LNCAP (cell line): ENCODE measurements around the gene CARHSP1.

Source experiments
- TF ChIP-seq, protein P1 (sequence below): fragments of 450-650 bp; IDR thresholded peaks from 2 replicates; pipeline ENCODE4 v1.5.1; 2017; ENCODE audit warnings: mild to moderate bottlenecking

CARHSP1 gene

GRCh38 chr16:8872071-8872470 is 3.3 kb upstream of the CARHSP1 start:
- TF ChIP-seq, protein P1, sequence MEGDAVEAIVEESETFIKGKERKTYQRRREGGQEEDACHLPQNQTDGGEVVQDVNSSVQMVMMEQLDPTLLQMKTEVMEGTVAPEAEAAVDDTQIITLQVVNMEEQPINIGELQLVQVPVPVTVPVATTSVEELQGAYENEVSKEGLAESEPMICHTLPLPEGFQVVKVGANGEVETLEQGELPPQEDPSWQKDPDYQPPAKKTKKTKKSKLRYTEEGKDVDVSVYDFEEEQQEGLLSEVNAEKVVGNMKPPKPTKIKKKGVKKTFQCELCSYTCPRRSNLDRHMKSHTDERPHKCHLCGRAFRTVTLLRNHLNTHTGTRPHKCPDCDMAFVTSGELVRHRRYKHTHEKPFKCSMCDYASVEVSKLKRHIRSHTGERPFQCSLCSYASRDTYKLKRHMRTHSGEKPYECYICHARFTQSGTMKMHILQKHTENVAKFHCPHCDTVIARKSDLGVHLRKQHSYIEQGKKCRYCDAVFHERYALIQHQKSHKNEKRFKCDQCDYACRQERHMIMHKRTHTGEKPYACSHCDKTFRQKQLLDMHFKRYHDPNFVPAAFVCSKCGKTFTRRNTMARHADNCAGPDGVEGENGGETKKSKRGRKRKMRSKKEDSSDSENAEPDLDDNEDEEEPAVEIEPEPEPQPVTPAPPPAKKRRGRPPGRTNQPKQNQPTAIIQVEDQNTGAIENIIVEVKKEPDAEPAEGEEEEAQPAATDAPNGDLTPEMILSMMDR, result no peak

DNA sequence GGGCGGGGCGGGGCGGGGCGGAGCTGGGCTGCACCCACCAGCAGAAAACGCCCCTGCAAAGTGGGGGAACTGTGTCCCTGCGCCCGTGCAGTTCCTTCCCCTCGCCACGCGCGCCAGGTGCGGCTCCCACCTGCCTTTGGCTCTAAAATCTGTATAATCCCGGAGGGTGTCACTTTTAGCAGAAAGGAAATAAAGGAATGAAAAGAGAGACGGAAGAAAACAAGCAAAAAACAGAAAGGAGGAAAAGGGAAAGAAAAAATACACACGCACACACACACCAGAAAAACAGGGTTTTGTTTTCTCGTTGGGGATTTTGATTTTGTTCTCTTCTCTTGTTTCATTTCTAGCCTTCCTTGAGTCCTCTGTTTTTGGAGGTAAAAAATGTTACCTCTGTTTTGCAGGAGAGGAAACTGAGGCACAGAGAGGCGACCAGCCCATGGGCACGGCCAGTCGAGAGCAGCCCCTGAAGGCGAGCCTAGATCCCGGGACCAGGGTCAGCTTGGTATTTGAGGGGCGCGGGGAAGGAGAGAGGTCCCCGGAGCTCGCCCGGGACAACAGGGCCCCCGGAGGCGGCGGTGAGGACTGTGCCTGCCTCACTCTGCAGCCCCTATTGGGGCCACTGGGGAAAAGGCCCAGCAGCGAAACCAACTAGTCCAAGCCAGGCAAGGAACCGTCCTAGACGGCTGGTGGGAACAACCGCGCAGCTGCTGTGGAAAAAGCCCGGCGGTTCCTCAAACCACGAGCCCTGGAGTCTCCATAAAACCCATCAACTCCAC is 594 bp upstream of the CARHSP1 start:
- TF ChIP-seq, protein P1, result no peak

GRCh38 chr16:8867932-8868415 is 832 bp downstream of the CARHSP1 start:
- TF ChIP-seq, protein P1, result no peak

- TF ChIP-seq, protein P1, result no peak
These were observed 1.4 kb downstream of the CARHSP1 start for GRCh38 chr16:8867216-8867931.

GRCh38 chr16:8866884-8867215 is 2.0 kb downstream of the CARHSP1 start:
- TF ChIP-seq, protein P1, result no peak

DNA sequence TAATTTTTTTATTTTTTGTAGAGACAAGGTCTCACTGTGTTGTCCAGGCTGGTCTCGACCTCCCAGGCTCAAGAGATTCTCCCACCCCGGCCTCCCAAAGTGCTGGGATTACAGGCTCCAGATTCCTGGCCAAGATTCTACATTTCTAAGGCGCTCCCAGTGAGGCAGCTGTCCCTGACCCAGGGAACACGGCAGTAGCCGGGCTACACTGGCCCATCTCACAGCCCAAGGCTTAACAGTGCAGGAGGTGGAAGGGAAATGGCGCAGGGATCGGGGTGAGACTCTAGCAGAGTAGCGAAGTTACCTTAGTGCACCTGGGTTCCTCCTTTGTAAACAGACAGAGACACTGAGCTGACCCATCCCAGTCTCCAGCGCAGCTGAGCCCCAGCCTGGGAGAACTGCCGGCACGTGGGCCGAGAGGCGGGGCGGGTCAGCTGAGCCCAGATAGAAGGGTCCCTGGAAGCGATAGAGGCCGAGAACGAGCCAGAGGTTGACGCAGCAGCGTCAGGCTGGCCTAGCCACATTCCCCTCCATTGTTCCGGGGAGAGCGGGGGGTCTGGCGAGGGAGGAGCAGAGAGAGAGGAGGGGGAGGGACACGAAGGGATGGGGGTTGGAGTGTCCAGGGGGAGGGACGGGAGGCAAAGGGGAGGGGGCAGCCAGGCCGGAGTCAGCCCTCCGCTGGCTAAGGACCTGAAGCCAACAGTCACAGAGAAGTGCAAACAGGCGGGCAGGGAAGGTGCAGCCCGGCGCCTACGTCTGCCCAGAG is 2.5 kb downstream of the CARHSP1 start:
- TF ChIP-seq, protein P1, result no peak

GRCh38 chr16:8865145-8865882 is 3.5 kb downstream of the CARHSP1 start:
- TF ChIP-seq, protein P1, result no peak
